Heart left ventricle (tissue), 13 donors: ENCODE results near the gene PDXK.

Experiments used
- POLR2A ChIP-seq, 2 donors: fragments of 450-650 bp; IDR thresholded peaks; one replicate each; pipeline ENCODE4 v1.6.1; 2017; ENCODE audit warnings: antibody characterized with exemption in 2 of 2, mild to moderate bottlenecking in 2 of 2, moderate library complexity in 2 of 2
- TF ChIP-seq, protein P1 (sequence below), 12 donors: fragments of 200-600 bp; sonication (generic) in 4 of 12; IDR thresholded peaks; one replicate each; pipeline versions ENCODE4 v1.5.0 to v1.8.0; 2018 to 2022; ENCODE audit warnings: antibody characterized with exemption in 12 of 12, mild to moderate bottlenecking in 5 of 12
- donor health status: ischemic (EF 13 %, LVEDD 7.1; RV severe dilation, severe dysfunction).
- donor health status: DM: no; HTN: yes; CAD: no.
- donor health status: DM: no; HTN: no; CAD: no.
- donor health status: ischemic (EF 25% LVEDD 6.9; RV normal size, moderate dysfunction).
- donor health status: ischemic (EF 25% LVEDD 5.7; RV mildly dilated, moderate dysfunction).
- donor health status: ischemic (EF 35%, LVEDD 5.7; RV mildly dilated, moderate dysfunction).
- donor health status: nonischemic (EF 11% LVEDD 7.7; RV severe dilation, severe dysfunction).
- donor health status: DM: yes; HTN: yes; CAD: no.
- donor health status: PGD.
- donor health status: ischemic (EF 29% LVEDD 5.4; RV normal size, mild dysfunction).
- donor health status: nonischemic (EF 23%, LVEDD 6.1; RV moderate dilation, normal function).

DNA sequence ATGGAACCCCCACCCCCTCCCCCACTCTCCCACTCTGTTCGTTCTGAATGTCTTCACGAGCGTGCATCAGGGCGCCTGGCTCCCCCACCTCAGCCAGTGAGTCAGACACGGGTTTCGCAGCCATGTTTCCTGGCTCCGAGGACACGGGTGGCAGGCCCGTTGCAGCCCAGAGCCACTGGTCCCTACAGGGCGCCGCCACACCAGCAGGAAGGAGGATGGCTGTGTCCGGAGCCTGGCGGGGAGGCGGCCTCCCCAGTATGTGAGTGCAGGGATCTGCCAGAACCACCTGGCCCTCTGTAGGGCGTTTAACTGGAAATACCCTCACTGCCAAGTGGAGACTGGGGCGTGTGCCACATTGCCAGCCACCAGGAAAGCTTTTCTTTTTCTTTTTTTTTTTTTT is 38.7 kb downstream of the PDXK start:
- TF ChIP-seq, protein P1, sequence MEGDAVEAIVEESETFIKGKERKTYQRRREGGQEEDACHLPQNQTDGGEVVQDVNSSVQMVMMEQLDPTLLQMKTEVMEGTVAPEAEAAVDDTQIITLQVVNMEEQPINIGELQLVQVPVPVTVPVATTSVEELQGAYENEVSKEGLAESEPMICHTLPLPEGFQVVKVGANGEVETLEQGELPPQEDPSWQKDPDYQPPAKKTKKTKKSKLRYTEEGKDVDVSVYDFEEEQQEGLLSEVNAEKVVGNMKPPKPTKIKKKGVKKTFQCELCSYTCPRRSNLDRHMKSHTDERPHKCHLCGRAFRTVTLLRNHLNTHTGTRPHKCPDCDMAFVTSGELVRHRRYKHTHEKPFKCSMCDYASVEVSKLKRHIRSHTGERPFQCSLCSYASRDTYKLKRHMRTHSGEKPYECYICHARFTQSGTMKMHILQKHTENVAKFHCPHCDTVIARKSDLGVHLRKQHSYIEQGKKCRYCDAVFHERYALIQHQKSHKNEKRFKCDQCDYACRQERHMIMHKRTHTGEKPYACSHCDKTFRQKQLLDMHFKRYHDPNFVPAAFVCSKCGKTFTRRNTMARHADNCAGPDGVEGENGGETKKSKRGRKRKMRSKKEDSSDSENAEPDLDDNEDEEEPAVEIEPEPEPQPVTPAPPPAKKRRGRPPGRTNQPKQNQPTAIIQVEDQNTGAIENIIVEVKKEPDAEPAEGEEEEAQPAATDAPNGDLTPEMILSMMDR (IDR thresholded peaks at IDR 0.05) = no peak
- TF ChIP-seq POLR2A (IDR thresholded peaks at IDR 0.05) = no peak
